Endothelial cell of umbilical vein (primary cell): ENCODE data around the gene PRKAG2.

Source experiments
- CTCF ChIP-seq, 2 donors: IDR thresholded peaks; 1 replicate in 1 of 2; 2 replicates in 1 of 2; pipeline ENCODE4 v1.5.1; 2011; ENCODE audit warnings: low read length in 2 of 2, mild to moderate bottlenecking in 2 of 2, moderate library complexity in 2 of 2, control low read depth in 1 of 2, inconsistent platforms in 1 of 2, low read depth in 1 of 2; ENCODE audit not compliant: insufficient read depth in 1 of 2; ENCODE audit errors: extremely low read depth in 1 of 2
- EZH2 ChIP-seq: IDR thresholded peaks from 2 replicates; pipeline ENCODE4 v1.6.1; 2012; ENCODE audit warnings: borderline replicate concordance, low read depth, mild to moderate bottlenecking, moderate library complexity, low read length, inconsistent platforms; ENCODE audit not compliant: severe bottlenecking
- FOS ChIP-seq: IDR thresholded peaks from 2 replicates; pipeline ENCODE4 v1.6.1; 2011; ENCODE audit warnings: mild to moderate bottlenecking, low read length, moderate library complexity, borderline replicate concordance; ENCODE audit not compliant: insufficient read depth
- GATA2 ChIP-seq: IDR thresholded peaks from 2 replicates; pipeline ENCODE4 v1.7.0; 2011; ENCODE audit warnings: low read depth, mild to moderate bottlenecking, moderate library complexity, mixed read lengths, low read length; ENCODE audit not compliant: insufficient read length, insufficient read depth
- MAX ChIP-seq: IDR thresholded peaks from 2 replicates; pipeline ENCODE4 v1.6.1; 2011; ENCODE audit not compliant: insufficient read depth, insufficient read length
- MYC ChIP-seq: IDR thresholded peaks from one replicate; pipeline ENCODE4 v1.6.1; 2011; ENCODE audit warnings: mild to moderate bottlenecking, low read depth, low read length
- POLR2A ChIP-seq: IDR thresholded peaks from 2 replicates; pipeline ENCODE4 v1.6.1; 2012; ENCODE audit warnings: low read depth, mild to moderate bottlenecking, control low read depth, low read length
- POLR2AphosphoS5 ChIP-seq: IDR thresholded peaks from 2 replicates; pipeline ENCODE4 v1.6.1; 2012; ENCODE audit warnings: low read depth, mild to moderate bottlenecking, control low read depth, low read length, moderate library complexity; ENCODE audit not compliant: insufficient read depth

DNA sequence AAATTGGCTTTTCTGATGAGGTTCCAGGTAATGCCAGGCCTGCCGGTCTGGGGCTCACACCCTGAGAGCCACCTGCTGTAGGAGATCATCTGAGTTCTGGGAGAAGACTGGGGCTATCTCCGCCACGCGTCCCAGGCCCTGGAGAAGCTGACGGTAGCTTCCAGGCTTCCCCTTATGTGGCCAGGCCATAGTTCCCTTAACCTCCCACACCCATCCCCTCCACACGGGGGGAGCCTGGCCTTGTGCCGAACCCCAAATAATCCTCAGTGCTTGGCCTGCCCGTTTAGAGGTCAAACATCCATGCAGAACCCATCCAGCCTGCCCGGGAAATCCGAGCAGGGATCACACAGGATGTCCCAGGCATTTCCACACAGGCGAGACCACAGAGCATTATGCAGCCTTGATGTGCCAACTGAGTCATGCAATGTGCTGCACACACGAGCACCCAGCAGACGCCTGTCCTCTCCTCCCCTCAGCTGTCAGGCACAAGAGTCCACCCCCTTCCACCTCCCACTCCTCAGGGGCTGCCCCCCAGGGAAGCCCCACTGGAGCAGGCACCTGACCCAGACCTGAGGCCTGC lies 176.2 kb downstream of the PRKAG2 start:
- no peak for TF ChIP-seq CTCF (IDR thresholded peaks at IDR 0.05; ENCODE audit: extremely low read depth in 1 of 2, insufficient read depth in 1 of 2, low read depth in 1 of 2, low read length in 2 of 2)
- TF ChIP-seq GATA2, result no peak
- TF ChIP-seq POLR2A, result no peak
- no peak for TF ChIP-seq POLR2AphosphoS5
- TF ChIP-seq EZH2, result no peak
- TF ChIP-seq FOS, result no peak
- TF ChIP-seq MYC, result no peak
- no peak for TF ChIP-seq MAX
